ENCODE measurements around the gene FHIP1A.
"Not testable (repeated sequence)": the region's sequence is repeated elsewhere in the genome, so short reads cannot be mapped to it uniquely, and the experiment has no call there.

Gene FHIP1A

GRCh38 chr4:151408630-151409469 is at the start of gene FHIP1A:
Gene FHIP1A (plus strand): TSS chr4:151409176. CDS start chr4:151566260, 157,084 bp downstream.
- peak; percentile 87 for DNase-seq (ENCODE audit: low spot score)

- DNase-seq (ENCODE audit: low spot score), result no peak
Measured at GRCh38 chr4:151359576-151359975, 49.4 kb upstream of the FHIP1A start.

GRCh38 chr4:151361126-151361525 is 47.9 kb upstream of the FHIP1A start:
- DNase-seq (ENCODE audit: low spot score), result no peak

GRCh38 chr4:151361966-151362365 is 47.0 kb upstream of the FHIP1A start:
- DNase-seq (ENCODE audit: low spot score), result no peak

GRCh38 chr4:151362404-151363164 is 46.4 kb upstream of the FHIP1A start:
- peak; percentile 84 for DNase-seq (ENCODE audit: low spot score)

- DNase-seq (ENCODE audit: low spot score), result no peak
Measured at GRCh38 chr4:151376540-151376939, 32.4 kb upstream of the FHIP1A start.

GRCh38 chr4:151389311-151389710 is 19.7 kb upstream of the FHIP1A start:
- DNase-seq (ENCODE audit: low spot score), result no peak

- not testable (repeated sequence) for DNase-seq (ENCODE audit: low spot score)
Measured at GRCh38 chr4:151389799-151390198, 19.2 kb upstream of the FHIP1A start.

- DNase-seq (ENCODE audit: low spot score), result no peak
Measured at GRCh38 chr4:151395873-151396272, 13.1 kb upstream of the FHIP1A start.

GRCh38 chr4:151400343-151400742 is 8.6 kb upstream of the FHIP1A start:
- no peak for DNase-seq (ENCODE audit: low spot score)

GRCh38 chr4:151401739-151402138 is 7.2 kb upstream of the FHIP1A start:
- DNase-seq (ENCODE audit: low spot score), result no peak

- no peak for DNase-seq (ENCODE audit: low spot score)
Measured at GRCh38 chr4:151402145-151402865, 6.7 kb upstream of the FHIP1A start.

- DNase-seq (ENCODE audit: low spot score), result no peak
Measured at GRCh38 chr4:151403656-151404055, 5.3 kb upstream of the FHIP1A start.

- DNase-seq (ENCODE audit: low spot score), result not testable (repeated sequence)
Measured at GRCh38 chr4:151404802-151405201, 4.2 kb upstream of the FHIP1A start.

GRCh38 chr4:151407018-151407417 is 2.0 kb upstream of the FHIP1A start:
- DNase-seq (ENCODE audit: low spot score), result no peak

GRCh38 chr4:151407466-151408379 is 1.3 kb upstream of the FHIP1A start:
- DNase-seq (ENCODE audit: low spot score), result peak; percentile 50

- no peak for DNase-seq (ENCODE audit: low spot score)
Measured at GRCh38 chr4:151408380-151408629, 671 bp upstream of the FHIP1A start.

- DNase-seq (ENCODE audit: low spot score), result peak; percentile 66
Measured at GRCh38 chr4:151409470-151410313, 716 bp downstream of the FHIP1A start.

GRCh38 chr4:151415978-151416377 is 7.0 kb downstream of the FHIP1A start:
- no peak for DNase-seq (ENCODE audit: low spot score)

GRCh38 chr4:151417164-151417571 is 8.2 kb downstream of the FHIP1A start:
- DNase-seq (ENCODE audit: low spot score), result no peak
